Epithelial cell of proximal tubule (primary cell): ENCODE results near the gene GAS7. TPM values are rescaled to one million over a fixed set of nuclear protein-coding genes. Genes with fewer than 3 reads are reported as not detected.

ENCODE experiments used
- DNase-seq: peaks from one replicate; pipeline ENCODE4 v3.0.0-alpha.2; 2011; ENCODE audit warnings: low read depth
- H3K4me3 ChIP-seq: 2 replicates; pipeline ENCODE4 v1.5.1; 2011; ENCODE audit warnings: low read depth, mild to moderate bottlenecking, low read length
- CTCF ChIP-seq: conservative IDR thresholded peaks from 2 replicates; pipeline ENCODE4 v1.5.1; 2012; ENCODE audit warnings: low read depth, mild to moderate bottlenecking, low read length
- total RNA-seq: library from RNA; depleted of rRNA; stranded (reverse); fragments of >200 nt; gene quantifications from 2 replicates; pipeline ENCODE4 v1.2.3, GENCODE V29; 2015

Gene GAS7
- total RNA-seq, 1 donor from 2014 or later, result 2.5 TPM

DNA sequence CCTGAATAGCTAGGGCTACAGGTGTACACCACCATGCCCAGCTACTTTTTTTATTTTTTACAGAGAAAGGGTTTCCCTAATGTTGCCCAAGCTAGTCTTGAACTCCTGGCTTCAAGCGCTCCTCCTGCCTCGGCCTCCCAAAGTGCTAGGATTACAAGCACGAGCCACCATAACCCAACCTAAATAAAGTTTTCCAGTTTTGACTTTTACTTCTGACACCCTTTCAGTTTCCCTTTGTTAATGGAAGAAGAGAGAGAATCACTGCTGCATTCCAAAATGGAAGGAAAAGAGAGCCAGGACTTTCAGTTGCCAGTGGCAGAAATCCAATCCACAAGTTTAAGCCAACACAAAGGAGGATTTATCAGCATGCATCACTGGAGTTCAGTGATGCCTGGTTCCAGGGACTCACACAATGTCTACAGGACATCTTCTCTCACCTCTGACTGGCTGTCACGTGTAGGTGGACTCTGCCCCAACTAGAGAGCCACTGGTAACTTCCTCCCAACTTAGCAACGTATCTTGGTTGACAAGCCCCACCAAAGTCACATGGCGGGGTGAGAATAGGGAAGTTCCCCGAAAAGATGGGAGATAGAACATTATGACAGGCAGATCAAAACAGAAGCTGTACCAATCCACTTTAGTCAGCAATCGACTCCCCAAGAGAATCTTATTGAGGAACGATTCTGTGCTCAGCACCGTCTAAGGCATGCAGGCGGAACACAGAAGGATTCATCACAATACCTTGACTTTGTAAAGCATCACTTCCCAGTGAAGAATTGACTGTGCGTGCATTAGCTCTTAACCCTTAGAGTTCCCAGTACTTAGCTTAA is 46.5 kb downstream of the GAS7 start:
- no peak for DNase-seq
- H3K4me3 ChIP-seq, result no peak overlapping the region
- TF ChIP-seq CTCF, result no peak

DNA sequence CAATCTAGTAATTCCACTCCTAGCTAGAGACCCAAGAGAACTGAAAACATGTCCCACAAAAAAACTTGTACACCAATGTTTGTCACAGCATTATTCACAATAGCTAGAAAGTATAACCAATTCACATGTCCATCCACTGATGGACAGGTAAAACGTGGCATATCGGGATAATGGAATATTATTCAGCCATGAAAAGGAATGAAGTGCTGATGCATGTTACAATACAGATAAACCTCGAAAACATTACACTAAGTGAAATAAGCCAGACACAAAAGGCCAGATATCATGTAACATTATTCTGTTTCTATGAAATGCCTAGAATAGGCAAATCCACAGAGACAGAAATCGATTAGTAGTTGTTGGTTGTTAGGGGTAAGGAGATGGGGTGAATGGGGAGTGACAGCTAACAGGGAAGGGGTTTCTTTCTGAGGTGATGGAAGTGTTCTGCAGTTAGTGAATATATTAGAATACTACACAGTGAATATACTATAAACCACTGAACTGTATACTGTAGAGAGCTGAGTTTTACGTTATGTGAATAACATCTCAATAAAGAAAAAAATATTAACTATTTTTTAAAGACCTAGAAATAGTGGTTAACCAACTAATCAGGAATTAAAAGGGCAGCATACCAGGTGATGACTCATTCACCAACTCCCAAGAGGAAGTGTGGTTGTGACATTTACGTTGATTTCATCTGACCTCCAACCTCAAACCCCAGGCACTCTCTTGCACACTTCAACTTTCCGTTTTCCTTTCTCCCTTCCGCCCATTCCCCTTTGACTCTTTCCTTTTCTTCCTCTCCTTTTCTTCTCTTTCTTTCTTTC is 48.6 kb downstream of the GAS7 start:
- no peak for TF ChIP-seq CTCF
- DNase-seq, result no peak
- no peak overlapping the region for H3K4me3 ChIP-seq

GRCh38 chr17:10147761-10148415 is 50.5 kb downstream of the GAS7 start:
- TF ChIP-seq CTCF, result no peak
- no peak for DNase-seq
- no peak overlapping the region for H3K4me3 ChIP-seq

- H3K4me3 ChIP-seq, result no peak overlapping the region
- no peak for TF ChIP-seq CTCF
- DNase-seq, result no peak
These were observed 51.4 kb downstream of the GAS7 start for GRCh38 chr17:10147040-10147439.

GRCh38 chr17:10144982-10145381 is 53.4 kb downstream of the GAS7 start:
- TF ChIP-seq CTCF, result no peak
- no peak for DNase-seq
- H3K4me3 ChIP-seq, result no peak overlapping the region

GRCh38 chr17:10144456-10144855 is 54.0 kb downstream of the GAS7 start:
- DNase-seq, result no peak
- no peak overlapping the region for H3K4me3 ChIP-seq
- no peak for TF ChIP-seq CTCF
